ENCODE measurements around the gene SNX8. TPM values are rescaled to one million over a fixed set of nuclear protein-coding genes. Genes with fewer than 3 reads are reported as not detected.

SNX8 gene
- total and polyA plus RNA-seq, 9 of the 15 experiments (the other 6 are each of a cell fraction or from before 2014, with no cell fraction given) = 2.7 to 51.6 (median 16.9) TPM

- TF ChIP-seq STAT6 (CRISPR knock-in tag; IDR thresholded peaks at IDR 0.05) (peak; percentile 88; the same call in 1 of the 2 replicates), ZKSCAN3 (CRISPR knock-in tag; IDR thresholded peaks at IDR 0.05) (no peak), TRIM28 (IDR thresholded peaks at IDR 0.05) (peak; percentile 34; the same call in 1 of the 2 replicates), PHF8 (IDR thresholded peaks at IDR 0.05; ENCODE audit: borderline replicate concordance, low read length) (no peak), FOXK2 (conservative IDR thresholded peaks at IDR 0.05 in 1 of 2, IDR thresholded peaks at IDR 0.05 in 1 of 2; ENCODE audit: low read depth in 2 of 2) (peak; percentile 79 to 100), FOXJ2 (tag; IDR thresholded peaks at IDR 0.05) (peak; percentile 62; the same call in 1 of the 2 replicates), ZNF589 (CRISPR knock-in tag; IDR thresholded peaks at IDR 0.05; ENCODE audit: low read depth) (peak; percentile 5), CBFA2T2 (conservative IDR thresholded peaks at IDR 0.05) (0 out of 2 replicates have a peak, but pooled peaks have one; percentile 11), MYBL2 (IDR thresholded peaks at IDR 0.05; ENCODE audit: low read depth) (no peak), MYBL2 (CRISPR knock-in tag; IDR thresholded peaks at IDR 0.05; ENCODE audit: borderline replicate concordance) (no peak), MYC (IDR thresholded peaks at IDR 0.05; ENCODE audit: low read depth, low read length) (peak; percentile 99), MYC (CRISPR knock-in tag; IDR thresholded peaks at IDR 0.05; ENCODE audit: borderline replicate concordance, low read depth) (peak; percentile 87; the same call in 1 of the 2 replicates), ZC3H11A (IDR thresholded peaks at IDR 0.05; ENCODE audit: low read depth, low read length) (no peak; the same call in 1 of the 2 replicates), RB1 (IDR thresholded peaks at IDR 0.05; ENCODE audit: low read depth) (peak; percentile 92), CSDE1 (IDR thresholded peaks at IDR 0.05) (no peak), TOE1 (IDR thresholded peaks at IDR 0.05; ENCODE audit: borderline replicate concordance) (peak; percentile 98), TOE1 (CRISPR knock-in tag; IDR thresholded peaks at IDR 0.05; ENCODE audit: borderline replicate concordance, low read depth) (no peak), ZBTB7A (IDR thresholded peaks at IDR 0.05; ENCODE audit: borderline replicate concordance, control insufficient read depth, low read depth, low read length) (0 out of 2 replicates have a peak, but pooled peaks have one; percentile 13)
- TF ChIP-seq, protein P1, sequence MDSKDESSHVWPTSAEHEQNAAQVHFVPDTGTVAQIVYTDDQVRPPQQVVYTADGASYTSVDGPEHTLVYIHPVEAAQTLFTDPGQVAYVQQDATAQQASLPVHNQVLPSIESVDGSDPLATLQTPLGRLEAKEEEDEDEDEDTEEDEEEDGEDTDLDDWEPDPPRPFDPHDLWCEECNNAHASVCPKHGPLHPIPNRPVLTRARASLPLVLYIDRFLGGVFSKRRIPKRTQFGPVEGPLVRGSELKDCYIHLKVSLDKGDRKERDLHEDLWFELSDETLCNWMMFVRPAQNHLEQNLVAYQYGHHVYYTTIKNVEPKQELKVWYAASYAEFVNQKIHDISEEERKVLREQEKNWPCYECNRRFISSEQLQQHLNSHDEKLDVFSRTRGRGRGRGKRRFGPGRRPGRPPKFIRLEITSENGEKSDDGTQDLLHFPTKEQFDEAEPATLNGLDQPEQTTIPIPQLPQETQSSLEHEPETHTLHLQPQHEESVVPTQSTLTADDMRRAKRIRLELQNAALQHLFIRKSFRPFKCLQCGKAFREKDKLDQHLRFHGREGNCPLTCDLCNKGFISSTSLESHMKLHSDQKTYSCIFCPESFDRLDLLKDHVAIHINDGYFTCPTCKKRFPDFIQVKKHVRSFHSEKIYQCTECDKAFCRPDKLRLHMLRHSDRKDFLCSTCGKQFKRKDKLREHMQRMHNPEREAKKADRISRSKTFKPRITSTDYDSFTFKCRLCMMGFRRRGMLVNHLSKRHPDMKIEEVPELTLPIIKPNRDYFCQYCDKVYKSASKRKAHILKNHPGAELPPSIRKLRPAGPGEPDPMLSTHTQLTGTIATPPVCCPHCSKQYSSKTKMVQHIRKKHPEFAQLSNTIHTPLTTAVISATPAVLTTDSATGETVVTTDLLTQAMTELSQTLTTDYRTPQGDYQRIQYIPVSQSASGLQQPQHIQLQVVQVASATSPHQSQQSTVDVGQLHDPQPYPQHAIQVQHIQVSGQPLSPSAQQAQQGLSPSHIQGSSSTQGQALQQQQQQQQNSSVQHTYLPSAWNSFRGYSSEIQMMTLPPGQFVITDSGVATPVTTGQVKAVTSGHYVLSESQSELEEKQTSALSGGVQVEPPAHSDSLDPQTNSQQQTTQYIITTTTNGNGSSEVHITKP (IDR thresholded peaks at IDR 0.05; ENCODE audit: partially characterized antibody) = peak; percentile 100
- TF ChIP-seq, protein P2, sequence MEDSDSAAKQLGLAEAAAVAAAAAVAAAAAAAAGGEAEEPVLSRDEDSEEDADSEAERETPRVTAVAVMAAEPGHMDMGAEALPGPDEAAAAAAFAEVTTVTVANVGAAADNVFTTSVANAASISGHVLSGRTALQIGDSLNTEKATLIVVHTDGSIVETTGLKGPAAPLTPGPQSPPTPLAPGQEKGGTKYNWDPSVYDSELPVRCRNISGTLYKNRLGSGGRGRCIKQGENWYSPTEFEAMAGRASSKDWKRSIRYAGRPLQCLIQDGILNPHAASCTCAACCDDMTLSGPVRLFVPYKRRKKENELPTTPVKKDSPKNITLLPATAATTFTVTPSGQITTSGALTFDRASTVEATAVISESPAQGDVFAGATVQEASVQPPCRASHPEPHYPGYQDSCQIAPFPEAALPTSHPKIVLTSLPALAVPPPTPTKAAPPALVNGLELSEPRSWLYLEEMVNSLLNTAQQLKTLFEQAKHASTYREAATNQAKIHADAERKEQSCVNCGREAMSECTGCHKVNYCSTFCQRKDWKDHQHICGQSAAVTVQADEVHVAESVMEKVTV (CRISPR knock-in tag; IDR thresholded peaks at IDR 0.05) = 0 out of 2 replicates have a peak, but pooled peaks have one; percentile 26
These were observed 40.1 kb upstream of the SNX8 start, which contains the start of gene EIF3B (continued) for GRCh38 chr7:2354186-2354938.

Measured in K562 (cell line).